ENCODE results near the gene ZBTB7A. TPM values are rescaled to one million over a fixed set of nuclear protein-coding genes. Genes with fewer than 3 reads are reported as not detected.

ZBTB7A gene
- total and polyA plus RNA-seq, 10 of the 15 experiments (the other 5 are each of a cell fraction or from before 2014, with no cell fraction given), result 0.26 to 42.4 (median 4.5) TPM

- Histone ChIP-seq H3K9me3 (replicated peaks; ENCODE audit: control insufficient read depth, insufficient read depth, low read length) (no peaks in the 10 kb centered on the region), H4K20me1 (ENCODE audit: control insufficient read depth, insufficient read depth) (peaks cover 13% of the 10 kb centered on the region; the same call in 1 of the 2 replicates), H3K9ac (ENCODE audit: control insufficient read depth, insufficient read depth, low read length) (no peak overlapping the region), H3K27ac (ENCODE audit: control insufficient read depth, insufficient read depth) (no peak overlapping the region), H3K4me1 (ENCODE audit: control insufficient read depth, insufficient read depth, low read length) (peaks cover 6% of the 10 kb centered on the region; the same call in 1 of the 2 replicates), H3K27me3 (replicated peaks in 1 of 2; ENCODE audit: control insufficient read depth in 2 of 2, insufficient read depth in 2 of 2, low read length in 1 of 2) (no peaks in the 10 kb centered on the region), H3K4me3 (no peak overlapping the region), H2AFZ (ENCODE audit: control insufficient read depth, low read depth, low read length) (no peak overlapping the region), H3K4me2 (ENCODE audit: control insufficient read depth, insufficient read depth) (peak overlapping the region; percentile 27; the same call in 1 of the 2 replicates), H3K36me3 (ENCODE audit: control insufficient read depth in 2 of 2, insufficient read depth in 2 of 2, low read length in 1 of 2) (peaks cover 27 to 50% of the 10 kb centered on the region in 2 experiments), H3K79me2 (ENCODE audit: control insufficient read depth, insufficient read depth, low read length) (peaks cover 61% of the 10 kb centered on the region)
- no peak for DNase-seq (ENCODE audit: low read depth, low spot score)
- ChIA-PET POLR2A (interaction anchor here (0.5 kb wide), 1 partner anchor 53 kb away, joined by 6 read pairs; no protein-coding TSS in a partner anchor), CTCF (no interaction called here), RAD21 (ENCODE audit: unreplicated experiment) (no interaction called here), SMC1A (ENCODE audit: uncharacterized antibody, unreplicated experiment) (no interaction called here)
- intact Hi-C loops (cut with micrococcal nuclease; ENCODE audit: unreplicated experiment), result no loop called here
- no peak for FAIRE-seq
- WGBS (ENCODE audit: insufficient coverage, insufficient replicate concordance, low lambda C conversion rate, missing lambda C conversion rate), result 96% methylated on average over 57 of the region's 82 CpGs
- ATAC-seq, result no peak
- no TSS peak for BruUV-seq (replicated peaks)
- in situ Hi-C loops (cut with MboI), result no loop called here
- TF ChIP-seq NFYA (IDR thresholded peaks at IDR 0.05; ENCODE audit: borderline replicate concordance, low read depth, low read length) (no peak), ZNF384 (IDR thresholded peaks at IDR 0.05; ENCODE audit: borderline replicate concordance, low read depth, low read length) (no peak), CREB1 (IDR thresholded peaks at IDR 0.05; ENCODE audit: low read depth) (no peak), MLLT1 (IDR thresholded peaks at IDR 0.05) (peak; percentile 63; the same call in 1 of the 2 replicates), NKRF (conservative IDR thresholded peaks at IDR 0.05) (no peak), POLR2AphosphoS5 (IDR thresholded peaks at IDR 0.05; ENCODE audit: low read length) (peak; percentile 60; the same call in 1 of the 2 replicates), RCOR1 (conservative IDR thresholded peaks at IDR 0.05; ENCODE audit: low read depth, low read length) (no peak), MTA3 (IDR thresholded peaks at IDR 0.05; ENCODE audit: borderline replicate concordance, low read length) (no peak), SRF (IDR thresholded peaks at IDR 0.05; ENCODE audit: low read depth in 2 of 2, low read length in 2 of 2) (no peak), SKIL (IDR thresholded peaks at IDR 0.05; ENCODE audit: low read depth, poor library complexity, severe bottlenecking) (no peak), YY1 (IDR thresholded peaks at IDR 0.05; ENCODE audit: low read depth, low read length) (no peak), HSF1 (IDR thresholded peaks at IDR 0.05; ENCODE audit: low read depth, low read length) (no peak), FOS (IDR thresholded peaks at IDR 0.05; ENCODE audit: borderline replicate concordance, extremely low read depth, insufficient read length) (no peak)
Observed at GRCh38 chr19:4053423-4054324, 13.0 kb downstream of the ZBTB7A start.

Measured in GM12878 (cell line).